Neural cell (in vitro differentiated cells): ENCODE measurements around the gene CDCP1.

Experiments
- CTCF ChIP-seq: fragments of 450-650 bp; IDR thresholded peaks from 2 replicates; pipeline ENCODE4 v1.5.1; 2014; ENCODE audit warnings: antibody characterized with exemption, mild to moderate bottlenecking, moderate library complexity; ENCODE audit not compliant: poor library complexity, severe bottlenecking
- EP300 ChIP-seq: fragments of 450-650 bp; conservative IDR thresholded peaks from 2 replicates; pipeline ENCODE4 v1.6.1; 2014; ENCODE audit warnings: antibody characterized with exemption, mild to moderate bottlenecking, moderate library complexity; ENCODE audit not compliant: poor library complexity, severe bottlenecking
- EZH2 ChIP-seq: fragments of 200-600, 300-800 bp; shearing (Covaris generic), sonication (generic); IDR thresholded peaks from 2 replicates; pipeline ENCODE4 v1.6.1; 2014; ENCODE audit warnings: antibody characterized with exemption, low read length, borderline replicate concordance, mild to moderate bottlenecking; ENCODE audit not compliant: insufficient read depth, poor library complexity, severe bottlenecking
- MXI1 ChIP-seq: fragments of 450-650 bp; conservative IDR thresholded peaks from 2 replicates; pipeline ENCODE4 v1.6.1; 2014; ENCODE audit warnings: antibody characterized with exemption, mild to moderate bottlenecking; ENCODE audit not compliant: poor library complexity, severe bottlenecking
- POLR2AphosphoS5 ChIP-seq: IDR thresholded peaks from 2 replicates; pipeline ENCODE4 v1.6.1; 2012
- RAD21 ChIP-seq: fragments of 450-650 bp; conservative IDR thresholded peaks from 2 replicates; pipeline ENCODE4 v1.6.1; 2014; ENCODE audit warnings: antibody characterized with exemption, mild to moderate bottlenecking, moderate library complexity
- REST ChIP-seq: IDR thresholded peaks from 2 replicates; pipeline ENCODE4 v1.6.1; 2012; ENCODE audit warnings: borderline replicate concordance
- SMC3 ChIP-seq: fragments of 450-650 bp; conservative IDR thresholded peaks from 2 replicates; pipeline ENCODE4 v1.6.1; 2014; ENCODE audit warnings: antibody characterized with exemption, mild to moderate bottlenecking, moderate library complexity; ENCODE audit not compliant: poor library complexity
- TAF1 ChIP-seq: IDR thresholded peaks from 2 replicates; pipeline ENCODE4 v1.6.1; 2012; ENCODE audit warnings: low read depth

DNA sequence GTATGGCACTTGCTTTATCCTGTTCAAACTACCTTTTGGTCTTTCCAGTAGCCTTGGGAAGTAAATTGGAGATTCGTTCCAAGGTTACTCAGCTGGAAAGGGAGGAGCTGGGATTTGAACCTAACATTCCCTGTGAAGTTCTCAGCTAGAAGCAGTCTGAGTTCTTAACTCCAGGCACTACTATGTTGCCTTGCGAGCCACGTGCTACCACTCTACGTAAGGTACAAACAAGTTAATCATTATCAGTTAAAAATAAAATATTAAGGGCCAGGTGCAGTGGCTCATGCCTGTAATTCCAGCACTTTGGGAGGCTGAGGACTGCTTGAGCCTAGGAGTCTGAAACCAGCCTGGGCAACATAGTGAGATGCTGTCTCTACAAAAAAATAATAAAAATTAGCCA lies 30.7 kb upstream of the CDCP1 start:
- no peak for TF ChIP-seq EZH2
- TF ChIP-seq CTCF, result no peak
- no peak for TF ChIP-seq POLR2AphosphoS5
- TF ChIP-seq REST, result no peak
- no peak for TF ChIP-seq EP300
- no peak for TF ChIP-seq SMC3
- no peak for TF ChIP-seq MXI1
- no peak for TF ChIP-seq RAD21
- no peak for TF ChIP-seq TAF1
